ENCODE measurements around the gene PLD2.

The PLD2 gene

DNA sequence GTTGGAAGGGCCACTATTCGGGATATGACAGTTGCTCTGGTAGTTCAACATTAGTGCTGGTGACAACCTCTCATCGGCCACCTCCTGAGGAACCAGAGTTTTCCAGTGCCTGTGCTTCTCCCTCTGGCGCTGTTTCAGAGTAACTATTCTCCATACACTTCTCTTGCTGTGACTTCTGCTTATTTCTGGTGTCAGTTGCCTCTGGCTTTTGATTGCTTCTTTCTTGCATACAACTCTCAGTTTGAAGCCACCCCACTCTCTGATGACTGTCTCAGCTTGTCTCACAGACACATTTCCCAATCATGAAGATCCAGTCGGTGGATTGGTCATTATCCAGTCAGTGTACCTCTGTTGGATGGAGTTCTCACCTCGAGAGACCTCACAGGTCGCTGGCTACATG is 38.7 kb upstream of the PLD2 start:
- H3K36me3 ChIP-seq: no peaks in the 10 kb centered on the region
- TF ChIP-seq, protein P1, sequence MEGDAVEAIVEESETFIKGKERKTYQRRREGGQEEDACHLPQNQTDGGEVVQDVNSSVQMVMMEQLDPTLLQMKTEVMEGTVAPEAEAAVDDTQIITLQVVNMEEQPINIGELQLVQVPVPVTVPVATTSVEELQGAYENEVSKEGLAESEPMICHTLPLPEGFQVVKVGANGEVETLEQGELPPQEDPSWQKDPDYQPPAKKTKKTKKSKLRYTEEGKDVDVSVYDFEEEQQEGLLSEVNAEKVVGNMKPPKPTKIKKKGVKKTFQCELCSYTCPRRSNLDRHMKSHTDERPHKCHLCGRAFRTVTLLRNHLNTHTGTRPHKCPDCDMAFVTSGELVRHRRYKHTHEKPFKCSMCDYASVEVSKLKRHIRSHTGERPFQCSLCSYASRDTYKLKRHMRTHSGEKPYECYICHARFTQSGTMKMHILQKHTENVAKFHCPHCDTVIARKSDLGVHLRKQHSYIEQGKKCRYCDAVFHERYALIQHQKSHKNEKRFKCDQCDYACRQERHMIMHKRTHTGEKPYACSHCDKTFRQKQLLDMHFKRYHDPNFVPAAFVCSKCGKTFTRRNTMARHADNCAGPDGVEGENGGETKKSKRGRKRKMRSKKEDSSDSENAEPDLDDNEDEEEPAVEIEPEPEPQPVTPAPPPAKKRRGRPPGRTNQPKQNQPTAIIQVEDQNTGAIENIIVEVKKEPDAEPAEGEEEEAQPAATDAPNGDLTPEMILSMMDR (IDR thresholded peaks at IDR 0.05; ENCODE audit: low read depth, low read length): no peak
- no peaks in the 10 kb centered on the region for H3K9me3 ChIP-seq (ENCODE audit: severe bottlenecking)
- H3K4me3 ChIP-seq (ENCODE audit: low read depth, low read length): no peak overlapping the region
- no peak for DNase-seq
- no peak overlapping the region for H3K27ac ChIP-seq
- H3K27me3 ChIP-seq (ENCODE audit: insufficient read depth, low read depth, severe bottlenecking): no peaks in the 10 kb centered on the region

DNA sequence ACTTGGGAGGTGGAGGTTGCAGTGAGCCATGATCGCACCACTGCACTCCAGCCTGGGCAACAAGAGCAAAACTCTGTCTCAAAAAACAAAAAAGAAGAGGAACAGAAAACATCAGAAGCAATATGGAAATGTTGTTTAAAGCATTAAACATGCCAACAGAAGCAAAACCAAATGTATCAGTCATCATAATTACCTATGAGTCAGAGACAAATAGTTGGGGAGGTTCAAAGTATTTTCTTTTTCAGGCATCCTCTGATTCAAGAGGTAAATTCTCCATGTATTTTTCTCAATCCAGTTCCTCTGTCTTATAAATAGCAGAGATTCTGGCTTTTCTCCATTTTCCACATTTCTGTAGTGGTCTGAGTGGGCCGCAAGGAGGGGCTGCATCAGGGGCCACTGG is 37.3 kb upstream of the PLD2 start:
- Histone ChIP-seq H3K27me3 (ENCODE audit: insufficient read depth, low read depth, severe bottlenecking) (no peaks in the 10 kb centered on the region), H3K9me3 (ENCODE audit: severe bottlenecking) (no peaks in the 10 kb centered on the region)

DNA sequence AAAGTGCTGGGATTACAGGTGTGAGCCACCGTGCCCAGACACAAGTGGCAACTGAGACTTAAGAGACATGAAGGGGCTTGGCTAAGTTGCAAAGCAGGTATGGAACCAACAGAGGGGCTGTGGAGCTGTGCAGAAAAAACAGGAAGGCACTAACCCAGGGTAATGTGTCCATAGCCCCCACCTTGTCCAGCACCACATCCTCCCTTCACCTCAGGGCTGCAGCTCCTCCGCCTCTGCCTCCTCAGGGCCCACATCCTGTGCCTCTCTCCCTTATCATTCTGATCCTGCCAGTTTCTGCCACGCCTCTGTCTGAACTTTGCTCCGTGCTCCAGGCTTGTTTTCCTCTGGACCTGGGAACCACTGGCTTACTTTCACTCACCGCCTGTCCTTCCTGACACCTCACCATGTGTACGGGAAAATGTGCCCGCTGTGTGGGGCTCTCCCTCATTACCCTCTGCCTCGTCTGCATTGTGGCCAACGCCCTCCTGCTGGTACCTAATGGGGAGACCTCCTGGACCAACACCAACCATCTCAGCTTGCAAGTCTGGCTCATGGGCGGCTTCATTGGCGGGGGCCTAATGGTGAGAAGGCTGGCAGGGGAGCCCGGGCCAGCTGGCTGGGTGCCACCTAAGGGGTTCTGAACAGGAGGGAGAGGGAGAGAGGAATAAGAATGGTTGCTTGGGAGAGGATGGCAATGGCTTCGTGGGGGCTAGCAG is 35.3 kb upstream of the PLD2 start, which contains the start of gene TM4SF5:
TSS of gene TM4SF5 (plus strand) at position 368 of the 716 bp plus-strand sequence. CDS start at position 405, 37 bp downstream.
- Histone ChIP-seq H3K27me3 (ENCODE audit: insufficient read depth, low read depth, severe bottlenecking) (no peaks in the 10 kb centered on the region), H3K4me3 (ENCODE audit: low read depth, low read length) (no peak within 1 kb of the TSS), H3K27ac (no peak within 1 kb of the TSS), H3K36me3 (no peaks in the 10 kb centered on the region), H3K9me3 (ENCODE audit: severe bottlenecking) (no peaks in the 10 kb centered on the region)
- no peak for DNase-seq
- TF ChIP-seq, protein P1 (IDR thresholded peaks at IDR 0.05; ENCODE audit: low read depth, low read length): no peak

More for the DNA sequence above, 37.3 kb upstream of the PLD2 start:
- DNase-seq: no peak
- no peak overlapping the region for H3K4me3 ChIP-seq (ENCODE audit: low read depth, low read length)
- H3K27ac ChIP-seq: no peak overlapping the region
- TF ChIP-seq, protein P1 (IDR thresholded peaks at IDR 0.05; ENCODE audit: low read depth, low read length): no peak
- H3K36me3 ChIP-seq: no peaks in the 10 kb centered on the region

DNA sequence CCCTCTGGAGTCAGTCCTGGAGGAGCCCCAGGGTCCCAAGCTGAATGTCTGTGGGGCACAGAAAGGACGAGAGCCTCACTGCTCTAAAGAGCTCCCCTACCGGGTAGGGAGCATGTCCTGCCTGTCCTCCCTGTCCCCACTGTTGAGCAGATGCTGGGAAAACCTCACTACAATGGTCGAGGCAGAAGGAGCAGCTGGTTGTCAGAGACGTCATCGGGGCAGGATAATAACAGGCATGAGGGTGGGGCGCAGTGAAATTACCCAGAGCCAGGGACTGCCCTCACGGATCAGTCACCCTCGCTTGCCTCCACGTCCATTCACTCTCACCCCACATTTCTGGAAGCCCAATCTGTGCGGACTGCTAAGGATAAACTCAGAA is 34.7 kb upstream of the PLD2 start:
- Histone ChIP-seq H3K36me3 (no peaks in the 10 kb centered on the region), H3K27ac (no peak overlapping the region), H3K9me3 (ENCODE audit: severe bottlenecking) (no peaks in the 10 kb centered on the region), H3K4me3 (ENCODE audit: low read depth, low read length) (no peak overlapping the region), H3K27me3 (ENCODE audit: insufficient read depth, low read depth, severe bottlenecking) (no peaks in the 10 kb centered on the region)
- DNase-seq: no peak
- TF ChIP-seq, protein P1 (IDR thresholded peaks at IDR 0.05; ENCODE audit: low read depth, low read length): no peak

DNA sequence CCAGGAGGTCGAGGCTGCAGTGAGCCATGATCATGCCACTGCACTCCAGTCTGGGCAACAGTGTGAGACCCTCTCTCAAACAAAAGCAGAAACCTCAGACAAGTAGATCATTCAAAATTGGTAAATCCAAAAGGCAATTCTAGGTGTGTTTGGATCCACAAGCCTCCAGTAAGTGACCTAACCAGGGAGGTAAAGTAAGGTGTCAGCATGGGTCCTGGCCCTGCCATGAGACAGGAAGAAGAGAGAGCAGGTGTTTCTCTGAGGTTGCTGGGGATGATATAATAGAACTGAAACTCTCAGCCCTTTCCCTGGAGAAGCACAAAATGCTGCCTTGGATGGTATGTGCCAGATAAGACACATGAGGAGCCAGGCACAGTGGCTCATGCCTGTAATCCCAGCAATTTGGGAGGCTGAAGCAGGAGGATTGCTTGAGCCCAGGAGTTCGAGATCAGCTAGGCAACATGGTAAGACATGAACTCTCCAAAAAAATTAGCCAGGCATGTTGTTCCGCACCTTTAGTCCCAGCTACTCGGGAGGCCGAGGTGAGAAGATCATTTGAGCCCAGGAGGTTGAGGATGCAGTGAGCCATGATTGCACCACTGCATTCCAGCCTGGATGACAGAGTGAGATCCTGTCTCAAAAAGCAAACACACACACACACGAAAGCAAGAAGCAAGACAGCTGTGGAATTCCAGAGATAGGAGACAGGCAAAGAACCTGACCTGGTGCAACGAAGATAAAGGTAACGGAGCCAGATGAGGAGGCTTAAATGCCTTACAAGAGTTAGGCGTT is 28.8 kb upstream of the PLD2 start:
- no peaks in the 10 kb centered on the region for H3K36me3 ChIP-seq
- H3K27me3 ChIP-seq (ENCODE audit: insufficient read depth, low read depth, severe bottlenecking): no peaks in the 10 kb centered on the region
- DNase-seq: no peak
- TF ChIP-seq, protein P1 (IDR thresholded peaks at IDR 0.05; ENCODE audit: low read depth, low read length): no peak
- no peaks in the 10 kb centered on the region for H3K9me3 ChIP-seq (ENCODE audit: severe bottlenecking)
- H3K4me3 ChIP-seq (ENCODE audit: low read depth, low read length): no peak overlapping the region
- H3K27ac ChIP-seq: no peak overlapping the region

Data from WERI-Rb-1 (cell line).